Trophoblast cell (in vitro differentiated cells and primary cell): ENCODE measurements around the gene MAN1A1.

ENCODE experiments used
- DNase-seq, 2 donors: peaks; one replicate each; pipeline ENCODE4 v3.0.0-alpha.2; 2016
- H2AFZ ChIP-seq: 2 replicates; pipeline ENCODE4 v1.6.1; 2013; ENCODE audit warnings: low read length, moderate library complexity, mild to moderate bottlenecking; ENCODE audit not compliant: insufficient read depth, poor library complexity
- H2AK5ac ChIP-seq: 2 replicates; pipeline ENCODE4 v1.6.1; 2013; ENCODE audit warnings: mild to moderate bottlenecking, low read length
- H2BK120ac ChIP-seq: 2 replicates; pipeline ENCODE4 v1.6.1; 2013; ENCODE audit warnings: low read length, mild to moderate bottlenecking, moderate library complexity; ENCODE audit not compliant: insufficient read depth, poor library complexity
- H2BK12ac ChIP-seq: 2 replicates; pipeline ENCODE4 v1.6.1; 2013; ENCODE audit warnings: mild to moderate bottlenecking, low read length, moderate library complexity
- H2BK5ac ChIP-seq: 2 replicates; pipeline ENCODE4 v1.6.1; 2013; ENCODE audit warnings: low read length, low read depth, moderate library complexity, mild to moderate bottlenecking; ENCODE audit not compliant: poor library complexity
- H3K14ac ChIP-seq: 2 replicates; pipeline ENCODE4 v1.6.1; 2013; ENCODE audit warnings: mild to moderate bottlenecking, low read length
- H3K18ac ChIP-seq: 2 replicates; pipeline ENCODE4 v1.6.1; 2013; ENCODE audit warnings: mild to moderate bottlenecking, low read length
- H3K23ac ChIP-seq: 2 replicates; pipeline ENCODE4 v1.6.1; 2013; ENCODE audit warnings: low read length
- H3K27ac ChIP-seq: 2 replicates; pipeline ENCODE4 v1.5.1; 2013; ENCODE audit warnings: low read depth, mild to moderate bottlenecking, inconsistent platforms, low read length, moderate library complexity
- H3K27me3 ChIP-seq: 2 replicates; pipeline ENCODE4 v1.6.1; 2013; ENCODE audit warnings: inconsistent platforms, mild to moderate bottlenecking, low read length, moderate library complexity; ENCODE audit not compliant: insufficient read depth
- H3K36me3 ChIP-seq, 2 experiments: 1 replicate in 1 of 2; 2 replicates in 1 of 2; pipeline ENCODE4 v1.6.1; 2013; ENCODE audit warnings: low read length in 2 of 2, mild to moderate bottlenecking in 2 of 2, moderate library complexity in 1 of 2; ENCODE audit not compliant: insufficient read depth in 2 of 2, control insufficient read depth in 1 of 2
- H3K4ac ChIP-seq: 2 replicates; pipeline ENCODE4 v1.6.1; 2013; ENCODE audit warnings: low read depth, mild to moderate bottlenecking, low read length, moderate library complexity
- H3K4me1 ChIP-seq, 2 experiments: 1 replicate in 1 of 2; 2 replicates in 1 of 2; pipeline ENCODE4 v1.6.1; 2013; ENCODE audit warnings: low read length in 2 of 2, mild to moderate bottlenecking in 2 of 2, moderate library complexity in 1 of 2; ENCODE audit not compliant: insufficient read depth in 2 of 2, control insufficient read depth in 1 of 2
- H3K4me2 ChIP-seq: 2 replicates; pipeline ENCODE4 v1.6.1; 2013; ENCODE audit warnings: inconsistent platforms, mild to moderate bottlenecking, low read length, moderate library complexity
- H3K4me3 ChIP-seq: 2 replicates; pipeline ENCODE4 v1.5.1; 2013; ENCODE audit warnings: mild to moderate bottlenecking, low read depth, low read length, inconsistent platforms
- H3K79me1 ChIP-seq: one replicate; pipeline ENCODE4 v1.6.1; 2013; ENCODE audit warnings: low read length
- H3K79me2 ChIP-seq: 2 replicates; pipeline ENCODE4 v1.6.1; 2013; ENCODE audit warnings: low read length, mild to moderate bottlenecking; ENCODE audit not compliant: control insufficient read depth, insufficient read depth, poor library complexity
- H3K9ac ChIP-seq: 2 replicates; pipeline ENCODE4 v1.6.1; 2013; ENCODE audit warnings: mild to moderate bottlenecking, low read length
- H3K9me3 ChIP-seq: 2 replicates; pipeline ENCODE4 v1.6.1; 2013; ENCODE audit warnings: low read depth, mild to moderate bottlenecking, control low read depth, inconsistent platforms, low read length; ENCODE audit not compliant: insufficient read depth
- H4K12ac ChIP-seq: 2 replicates; pipeline ENCODE4 v1.6.1; 2013; ENCODE audit warnings: low read depth, mild to moderate bottlenecking, low read length, moderate library complexity
- H4K8ac ChIP-seq: 2 replicates; pipeline ENCODE4 v1.6.1; 2013; ENCODE audit warnings: low read depth, mild to moderate bottlenecking, low read length, moderate library complexity
- H4K91ac ChIP-seq: one replicate; pipeline ENCODE4 v1.6.1; 2013; ENCODE audit warnings: low read depth, mild to moderate bottlenecking, low read length, moderate library complexity
- WGBS: extraction: QIAGEN DNeasy Blood & Tissue Kit; methylation state at CpG from one replicate; pipeline ENCODE4 v1.1.7; 2013; ENCODE audit warnings: missing lambda C conversion rate; ENCODE audit not compliant: insufficient read length, insufficient coverage; ENCODE audit errors: extremely low coverage; 5-methylcytosine and 5-hydroxymethylcytosine counted together

Gene MAN1A1

DNA sequence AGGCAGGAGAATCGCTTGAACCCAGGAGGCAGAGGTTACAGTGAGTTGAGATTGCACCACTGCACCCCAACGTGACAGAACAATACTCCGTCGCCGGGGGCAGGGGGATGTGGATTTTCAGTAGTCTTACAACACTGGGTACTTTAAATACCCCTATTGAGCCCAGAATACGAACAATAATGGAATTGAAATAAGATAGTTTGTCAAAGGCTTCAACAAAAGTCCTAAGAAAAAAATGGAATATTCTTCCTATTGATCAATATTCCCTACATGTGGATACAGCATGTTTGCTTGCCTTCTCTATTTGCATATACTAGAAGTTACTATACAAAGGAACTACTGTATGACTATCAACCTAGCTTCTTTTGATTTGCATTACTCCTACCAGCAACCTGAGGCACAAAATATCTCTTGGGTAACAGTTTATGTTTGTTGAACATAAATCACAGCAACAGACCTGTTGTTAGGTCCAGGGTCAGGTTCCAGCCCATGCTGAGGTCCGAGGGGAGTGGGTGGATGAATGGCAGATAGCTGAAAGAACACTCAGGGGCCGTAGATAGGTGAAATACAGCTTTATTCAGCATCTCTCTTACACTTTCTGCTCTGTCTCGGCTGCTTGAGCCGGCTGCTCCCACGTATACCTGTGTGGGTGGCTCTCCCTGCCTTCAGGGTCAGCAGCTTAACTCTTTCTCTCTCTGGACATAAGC is 23.8 kb downstream of the MAN1A1 start:
- Histone ChIP-seq H3K23ac (no peak overlapping the region), H4K91ac (no peak overlapping the region), H3K4me3 (no peak overlapping the region), H2BK12ac (no peak overlapping the region), H2AK5ac (no peak overlapping the region), H3K27ac (no peak overlapping the region), H2AFZ (no peak overlapping the region), H4K8ac (no peak overlapping the region), H3K4me1 (peaks cover under 1 to 4% of the 10 kb centered on the region in 2 experiments), H3K36me3 (peaks cover 0 to 5% of the 10 kb centered on the region in 2 experiments), H3K14ac (no peak overlapping the region), H2BK120ac (no peak overlapping the region), H3K79me1 (no peaks in the 10 kb centered on the region), H3K18ac (no peak overlapping the region), H4K12ac (no peak overlapping the region), H2BK5ac (no peak overlapping the region), H3K9ac (no peak overlapping the region), H3K27me3 (no peaks in the 10 kb centered on the region), H3K79me2 (no peaks in the 10 kb centered on the region), H3K4me2 (no peak overlapping the region), H3K4ac (no peak overlapping the region), H3K9me3 (no peaks in the 10 kb centered on the region)
- no peak for DNase-seq
- no CpG with 5 or more reads among the region's 11 CpGs for WGBS

DNA sequence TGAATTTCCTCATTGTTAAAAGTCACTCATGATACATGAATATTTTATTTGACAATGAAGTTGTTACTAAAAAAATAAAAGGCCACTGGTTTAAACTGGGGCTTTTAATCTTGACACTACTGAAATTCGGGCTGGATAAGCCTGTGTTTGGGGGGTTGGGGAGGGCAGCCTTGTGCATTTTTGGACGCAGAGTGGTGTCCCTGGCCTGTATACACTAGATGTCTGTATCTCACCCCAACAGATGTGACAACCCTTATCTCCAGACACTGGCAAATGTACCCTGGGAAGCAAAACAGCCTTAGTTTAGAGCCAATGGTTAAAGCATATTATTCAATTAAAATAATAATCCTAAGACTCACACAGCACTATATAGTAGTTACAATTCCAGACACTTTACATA is 24.8 kb downstream of the MAN1A1 start:
- Histone ChIP-seq H4K12ac (no peak overlapping the region), H4K8ac (no peak overlapping the region), H3K4me1 (peaks cover 0 to 2% of the 10 kb centered on the region in 2 experiments), H2BK5ac (no peak overlapping the region), H3K14ac (no peak overlapping the region), H3K4me3 (no peak overlapping the region), H3K23ac (no peak overlapping the region), H2BK120ac (no peak overlapping the region), H3K9me3 (no peaks in the 10 kb centered on the region), H4K91ac (no peak overlapping the region), H2AK5ac (no peak overlapping the region), H3K79me1 (no peaks in the 10 kb centered on the region), H3K36me3 (peaks cover 0 to 5% of the 10 kb centered on the region in 2 experiments), H2BK12ac (no peak overlapping the region), H3K27me3 (no peaks in the 10 kb centered on the region), H3K18ac (no peak overlapping the region), H3K27ac (no peak overlapping the region), H2AFZ (no peak overlapping the region), H3K4ac (no peak overlapping the region), H3K9ac (no peak overlapping the region), H3K79me2 (no peaks in the 10 kb centered on the region), H3K4me2 (no peak overlapping the region)
- DNase-seq, result no peak
- no CpG with 5 or more reads among the region's 2 CpGs for WGBS

DNA sequence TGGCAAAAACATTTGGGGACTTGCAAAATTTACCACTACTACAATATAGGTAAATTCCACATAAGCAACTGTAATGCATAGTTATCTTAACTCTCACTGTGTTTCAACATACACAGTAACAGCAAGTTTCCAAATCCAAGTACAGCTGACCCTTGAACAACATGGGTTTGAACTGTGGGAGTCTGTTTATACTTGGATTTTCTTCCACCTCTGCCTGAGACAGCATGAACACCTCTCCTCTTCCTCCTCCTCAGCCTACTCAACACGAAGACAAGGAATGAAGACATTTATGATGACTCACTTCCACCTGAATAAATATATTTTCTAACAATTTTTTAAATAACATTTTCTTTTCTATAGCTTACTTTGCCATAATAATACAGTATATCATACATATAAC is 25.6 kb downstream of the MAN1A1 start:
- no peak overlapping the region for H2BK12ac ChIP-seq
- no peak overlapping the region for H4K91ac ChIP-seq
- no peaks in the 10 kb centered on the region for H3K79me2 ChIP-seq
- no peak overlapping the region for H2BK120ac ChIP-seq
- H3K23ac ChIP-seq, result no peak overlapping the region
- DNase-seq, result no peak
- H3K4me3 ChIP-seq, result no peak overlapping the region
- H4K12ac ChIP-seq, result no peak overlapping the region
- no peak overlapping the region for H4K8ac ChIP-seq
- H3K4me2 ChIP-seq, result no peak overlapping the region
- peaks cover 0 to 2% of the 10 kb centered on the region in 2 experiments for H3K4me1 ChIP-seq
- no peaks in the 10 kb centered on the region for H3K9me3 ChIP-seq
- H2AK5ac ChIP-seq, result no peak overlapping the region
- no peak overlapping the region for H3K4ac ChIP-seq
- H3K9ac ChIP-seq, result no peak overlapping the region
- no peak overlapping the region for H2BK5ac ChIP-seq
- no peak overlapping the region for H3K14ac ChIP-seq
- no peak overlapping the region for H2AFZ ChIP-seq
- H3K79me1 ChIP-seq, result no peaks in the 10 kb centered on the region
- peaks cover 0 to 5% of the 10 kb centered on the region in 2 experiments for H3K36me3 ChIP-seq
- H3K27me3 ChIP-seq, result no peaks in the 10 kb centered on the region
- no peak overlapping the region for H3K27ac ChIP-seq
- WGBS, result no CpG with 5 or more reads among the region's 1 CpG
- no peak overlapping the region for H3K18ac ChIP-seq

DNA sequence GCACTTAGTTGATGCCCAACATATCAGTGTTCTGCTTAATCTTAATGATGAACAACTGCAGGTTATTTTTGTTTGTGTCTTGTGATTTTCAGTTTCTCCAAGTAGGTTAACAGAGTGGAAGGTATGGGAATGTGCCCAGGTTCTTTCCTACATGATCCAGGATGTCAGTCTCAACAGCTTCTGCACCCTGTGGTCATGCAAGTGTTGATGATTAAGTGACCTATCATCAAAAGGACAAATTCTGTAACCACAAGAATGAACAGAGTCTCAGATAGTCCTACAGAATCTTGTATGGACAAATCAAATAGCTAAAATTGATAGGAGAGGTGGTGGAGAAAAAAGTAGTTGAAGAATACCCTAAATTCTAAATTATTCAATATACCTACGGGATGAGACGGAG is 26.1 kb downstream of the MAN1A1 start:
- H3K9me3 ChIP-seq, result no peaks in the 10 kb centered on the region
- no peak for DNase-seq
- no peak overlapping the region for H3K23ac ChIP-seq
- H3K4ac ChIP-seq, result no peak overlapping the region
- H2AFZ ChIP-seq, result no peak overlapping the region
- H3K27ac ChIP-seq, result no peak overlapping the region
- no peak overlapping the region for H3K18ac ChIP-seq
- H2BK120ac ChIP-seq, result no peak overlapping the region
- no CpG with 5 or more reads among the region's 2 CpGs for WGBS
- no peak overlapping the region for H4K91ac ChIP-seq
- peaks cover 0 to 2% of the 10 kb centered on the region in 2 experiments for H3K4me1 ChIP-seq
- no peaks in the 10 kb centered on the region for H3K79me1 ChIP-seq
- no peak overlapping the region for H3K4me2 ChIP-seq
- H3K4me3 ChIP-seq, result no peak overlapping the region
- H2BK5ac ChIP-seq, result no peak overlapping the region
- H4K8ac ChIP-seq, result no peak overlapping the region
- H3K14ac ChIP-seq, result no peak overlapping the region
- H3K27me3 ChIP-seq, result no peaks in the 10 kb centered on the region
- no peaks in the 10 kb centered on the region for H3K79me2 ChIP-seq
- no peak overlapping the region for H2BK12ac ChIP-seq
- peaks cover 0 to 5% of the 10 kb centered on the region in 2 experiments for H3K36me3 ChIP-seq
- no peak overlapping the region for H4K12ac ChIP-seq
- H3K9ac ChIP-seq, result no peak overlapping the region
- H2AK5ac ChIP-seq, result no peak overlapping the region
